GM18517 (cell line): Measurements from ENCODE around the gene SGCD.

Experiments
- ATAC-seq: cut with Tn5 transposase; IDR thresholded peaks from one replicate; pipeline ENCODE4 v1.9.1; 2021; ENCODE audit warnings: mild to moderate bottlenecking, moderate library complexity; ENCODE audit not compliant: unreplicated experiment

The SGCD gene

DNA sequence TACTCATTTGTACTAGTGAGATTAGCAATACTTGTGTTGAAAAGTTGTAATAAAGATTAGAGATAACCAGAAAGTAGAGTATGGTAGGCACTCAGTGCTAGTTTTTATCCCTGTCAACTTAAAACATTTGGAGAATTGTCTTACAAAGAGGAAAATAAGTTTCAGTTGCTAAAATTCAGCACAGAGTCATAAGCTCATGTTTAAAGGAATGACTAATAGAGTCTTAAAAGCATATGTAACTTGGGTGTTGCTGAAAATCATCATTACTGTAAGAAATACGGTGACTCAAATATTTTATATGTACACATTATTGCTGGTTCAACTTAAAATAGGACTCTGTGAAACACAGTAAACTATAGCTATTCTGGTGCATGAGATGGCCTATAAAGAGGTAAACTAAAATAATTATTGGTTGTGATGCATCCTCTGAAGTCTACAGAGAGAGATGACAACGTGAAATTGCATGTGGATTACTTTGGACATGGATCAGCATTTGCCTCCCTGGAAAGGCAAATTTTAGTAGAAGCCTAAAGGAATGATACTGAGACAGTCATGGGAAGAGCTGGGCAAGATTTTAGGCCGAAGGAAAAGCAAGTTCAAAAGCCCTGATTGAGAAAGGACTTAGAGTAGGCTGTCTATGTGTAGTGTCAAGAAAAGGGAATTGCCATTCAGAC, 34.6 kb downstream of the SGCD start:
- ATAC-seq: no peak

- ATAC-seq: no peak
These were observed 36.9 kb downstream of the SGCD start for GRCh38 chr5:156363861-156364260.

DNA sequence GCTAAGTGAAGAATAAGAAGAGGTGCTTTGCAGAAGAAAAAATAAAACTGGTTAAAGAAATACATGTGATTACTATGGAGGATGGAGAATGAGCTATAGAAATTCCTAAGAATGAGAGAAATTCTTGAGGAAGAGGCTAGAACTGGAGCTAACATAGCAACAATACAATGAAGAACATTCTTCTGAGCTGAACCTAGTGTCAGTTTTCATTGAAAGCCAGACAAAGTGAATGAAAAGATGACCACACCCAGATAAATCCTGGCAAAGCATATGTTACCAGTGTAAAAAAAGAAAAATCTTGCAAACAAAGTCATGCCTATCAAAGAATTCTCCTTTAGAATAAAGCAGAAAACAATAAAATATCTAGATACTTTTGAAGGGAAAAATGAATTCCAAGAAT, 39.6 kb downstream of the SGCD start:
- ATAC-seq: no peak

- ATAC-seq: no peak
These were observed 40.6 kb downstream of the SGCD start for GRCh38 chr5:156367597-156367996.

GRCh38 chr5:156375895-156376495, 49.0 kb downstream of the SGCD start:
- peak; percentile 61 for ATAC-seq

GRCh38 chr5:156376751-156377150, 49.8 kb downstream of the SGCD start:
- ATAC-seq: peak; percentile 64

- ATAC-seq: peak; percentile 40
These were observed 51.2 kb downstream of the SGCD start for GRCh38 chr5:156378159-156378558.

- no peak for ATAC-seq
These were observed 52.2 kb downstream of the SGCD start for GRCh38 chr5:156379206-156379605.

GRCh38 chr5:156380848-156381247, 53.9 kb downstream of the SGCD start:
- ATAC-seq: no peak

DNA sequence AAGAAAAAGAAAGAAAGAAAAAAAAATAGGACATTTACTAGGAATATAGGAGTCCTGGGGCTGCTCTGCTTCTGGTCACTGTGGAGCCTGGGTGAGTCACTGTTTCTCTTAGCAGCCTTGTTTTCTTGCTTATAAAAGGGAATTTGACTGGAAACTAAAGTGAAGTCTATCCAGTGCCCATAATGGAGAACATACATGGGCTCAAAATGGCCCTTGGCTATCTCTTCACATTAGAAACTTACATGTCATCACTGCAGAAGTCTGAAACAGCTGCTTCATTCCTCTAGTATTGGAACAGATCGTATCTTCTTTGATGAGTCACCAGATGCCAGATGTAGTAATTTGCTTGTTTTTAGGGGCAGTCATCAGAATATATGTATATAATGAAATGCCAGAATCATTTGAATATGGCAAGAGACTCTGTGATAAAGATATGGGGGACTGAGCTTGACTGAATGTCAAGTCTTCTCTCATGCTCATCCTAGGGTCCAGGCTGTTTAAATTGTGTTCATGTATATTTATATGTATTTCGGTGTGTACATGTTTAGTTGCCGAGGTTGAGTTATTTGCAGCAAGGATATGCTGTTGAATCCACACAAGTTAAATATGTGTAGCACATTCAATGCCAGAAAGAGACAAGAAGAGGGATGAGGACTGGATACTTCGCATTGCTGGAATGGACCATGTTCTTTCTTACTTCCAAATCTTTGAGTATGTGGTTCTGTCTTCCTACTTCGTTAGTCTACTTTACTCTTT, 56.7 kb downstream of the SGCD start:
- ATAC-seq: no peak

- no peak for ATAC-seq
These were observed 58.5 kb downstream of the SGCD start for GRCh38 chr5:156385416-156385815.

DNA sequence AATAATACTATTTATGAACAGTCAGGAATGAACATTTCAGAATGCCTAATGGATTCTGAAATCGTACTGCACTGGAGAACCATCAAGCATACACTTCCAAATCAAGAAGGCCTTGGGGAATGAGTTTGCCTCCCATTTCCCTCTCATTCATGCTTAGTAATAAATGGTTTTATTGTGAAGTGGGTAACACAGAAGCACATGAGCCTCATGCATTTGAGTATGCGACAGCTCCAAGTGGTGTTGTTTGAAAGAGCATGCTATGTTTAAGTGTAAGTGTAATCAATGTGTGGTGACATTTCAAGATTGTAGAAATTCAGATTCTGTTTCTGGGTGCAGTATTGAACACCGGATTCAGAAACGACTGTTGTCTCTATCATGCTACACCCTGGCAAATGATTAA, 60.0 kb downstream of the SGCD start:
- no peak for ATAC-seq

- ATAC-seq: no peak
These were observed 60.4 kb downstream of the SGCD start for GRCh38 chr5:156387391-156387790.

DNA sequence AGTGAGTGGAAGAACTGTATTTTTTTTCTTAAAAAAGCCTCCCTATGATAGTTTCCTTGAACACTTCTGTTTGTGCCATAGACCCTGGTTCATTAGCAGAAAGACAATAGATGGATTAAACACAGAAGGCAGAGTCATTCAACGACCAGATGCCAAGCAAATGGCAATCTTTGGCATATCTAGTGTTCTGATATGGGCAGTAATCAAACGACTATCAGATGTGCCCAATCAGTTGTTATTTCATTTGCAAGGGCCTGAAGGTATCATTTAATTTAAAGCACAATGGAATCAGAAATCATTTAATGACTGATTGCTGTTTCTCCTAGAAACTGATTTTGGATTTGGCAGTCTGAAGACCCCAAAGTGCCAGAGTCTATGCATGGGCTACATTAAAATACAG, 61.3 kb downstream of the SGCD start:
- ATAC-seq: no peak

- no peak for ATAC-seq
These were observed 64.2 kb downstream of the SGCD start for GRCh38 chr5:156391139-156391538.

- ATAC-seq: no peak
These were observed 67.0 kb downstream of the SGCD start for GRCh38 chr5:156393980-156394379.

DNA sequence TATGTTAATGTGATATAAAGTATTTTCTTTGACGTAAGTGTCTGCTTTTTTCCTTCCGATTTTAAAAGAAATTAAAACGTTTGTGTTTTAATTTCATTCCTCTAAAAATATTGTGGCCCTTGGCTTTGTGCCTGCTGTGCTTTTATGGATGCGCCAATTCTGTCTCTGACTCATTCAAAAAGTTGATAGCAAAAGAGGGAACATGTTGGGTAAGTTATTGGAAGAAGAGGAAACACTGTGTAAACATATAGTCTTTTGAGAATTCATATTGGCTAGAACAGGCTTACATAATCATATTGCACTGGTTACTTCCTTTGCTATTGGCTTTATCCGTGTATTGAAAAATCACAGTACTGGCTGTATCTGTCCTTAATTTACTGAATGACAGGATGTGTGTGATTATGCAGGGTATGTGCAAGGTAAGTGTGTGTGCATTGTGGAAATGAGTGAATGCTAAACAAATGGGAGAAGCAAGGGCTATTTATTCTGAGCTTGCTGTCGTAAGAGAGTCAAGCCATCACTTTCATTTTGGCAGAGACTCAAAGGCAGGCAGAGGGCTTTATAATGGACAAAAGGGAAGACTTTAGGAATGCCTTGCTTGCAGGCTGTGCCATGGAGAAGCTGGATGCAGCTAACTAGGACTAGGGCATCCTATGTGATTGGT, 67.8 kb downstream of the SGCD start:
- ATAC-seq: no peak

- no peak for ATAC-seq
These were observed 68.3 kb downstream of the SGCD start for GRCh38 chr5:156395306-156395675.

DNA sequence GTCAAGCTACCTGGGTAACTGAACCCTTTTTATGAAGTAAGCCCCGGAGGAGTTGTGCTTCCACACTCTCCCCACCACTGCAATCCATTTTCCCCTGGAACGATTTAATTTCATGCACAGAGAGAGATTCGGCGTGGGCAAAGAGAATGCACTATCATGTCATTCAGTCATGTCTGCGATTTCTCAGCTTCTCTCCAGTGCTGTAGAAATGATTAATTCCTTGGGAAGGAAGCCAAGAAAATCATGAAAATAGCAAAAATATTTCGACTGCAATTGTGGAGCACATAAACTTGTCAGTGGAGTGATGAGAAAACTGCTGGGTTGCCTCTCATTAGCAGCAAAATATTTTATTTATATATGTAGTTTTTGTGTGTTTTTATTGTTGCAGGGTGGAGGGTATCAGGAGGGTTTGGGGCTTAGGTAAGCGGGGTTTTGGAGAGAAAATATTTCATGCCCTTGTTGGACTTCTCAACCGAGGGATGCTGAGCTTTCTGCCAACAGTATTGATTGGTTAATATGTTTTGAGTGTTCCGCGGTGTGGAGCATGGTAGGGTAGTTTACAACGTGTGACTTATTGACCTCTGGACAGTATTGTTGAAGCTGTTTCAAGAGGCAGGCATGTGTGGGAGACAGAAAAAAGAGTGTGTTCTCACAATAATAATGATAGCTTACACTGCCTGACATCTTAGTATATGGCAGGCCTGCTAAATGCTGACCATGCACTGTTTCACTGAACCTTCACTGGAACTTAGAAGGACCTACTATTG, 69.3 kb downstream of the SGCD start:
- ATAC-seq: no peak

GRCh38 chr5:156396830-156397081, 69.8 kb downstream of the SGCD start:
- ATAC-seq: no peak

GRCh38 chr5:156399323-156399722, 72.4 kb downstream of the SGCD start:
- no peak for ATAC-seq
